ENCODE results near the gene RBKS. TPM values are rescaled to one million over a fixed set of nuclear protein-coding genes. Genes with fewer than 3 reads are reported as not detected.
A peak's percentile ranks its signal among the peaks of the same experiment; 100 is the strongest.

The RBKS gene
- total and polyA plus RNA-seq, 2 of the 8 experiments (the other 6 are each of a cell fraction or from before 2014, with no cell fraction given), result 1.1 to 1.5 TPM

DNA sequence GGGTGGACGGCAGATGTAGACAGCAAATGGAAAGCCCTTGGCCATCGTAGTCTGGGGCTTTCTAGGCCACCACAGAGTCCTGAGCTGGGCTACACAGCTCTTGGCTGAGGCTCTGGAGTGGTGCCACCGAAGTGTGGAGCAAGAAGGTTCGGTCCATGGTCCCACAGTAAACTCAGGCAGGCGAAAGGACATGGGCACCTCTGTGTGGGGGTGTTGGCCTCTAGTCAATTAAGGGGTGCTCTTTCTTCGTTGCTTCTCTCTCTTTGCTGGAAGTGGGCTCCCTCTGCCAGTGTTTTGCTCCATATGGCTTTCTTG lies 153.3 kb downstream of the RBKS start:
- Histone ChIP-seq H3K27me3 (replicated peaks in 1 of 4; ENCODE audit: control insufficient read depth in 3 of 4, extremely low read depth in 1 of 4, insufficient read depth in 3 of 4, low read length in 3 of 4) (no peaks in the 10 kb centered on the region; a peak in 1 of 7 replicates), H3K4me2 (ENCODE audit: insufficient read depth in 1 of 2, low read depth in 2 of 2, low read length in 2 of 2) (no peak overlapping the region; a peak in 1 of 4 replicates), H4K8ac (ENCODE audit: extremely low read depth, insufficient read depth, low read length) (no peak overlapping the region), H3K9me3 (ENCODE audit: insufficient read depth in 2 of 2, low read depth in 1 of 2, low read length in 1 of 2) (peaks cover 0 to 4% of the 10 kb centered on the region in 2 experiments; a peak in 1 of 4 replicates), H3K23ac (ENCODE audit: insufficient read length) (no peak overlapping the region), H3K18ac (ENCODE audit: extremely low read depth, low read length) (0 out of 2 replicates have a peak overlapping the region, but pooled peaks have one; percentile 5), H3K4me1 (replicated peaks in 1 of 4; ENCODE audit: control insufficient read depth in 3 of 4, insufficient read depth in 4 of 4, low read length in 3 of 4) (peaks cover 5 to 12% (median 7%) of the 10 kb centered on the region in 4 experiments), H3K27ac (ENCODE audit: low read depth, low read length) (no peak overlapping the region), H2BK20ac (ENCODE audit: low read length) (0 out of 2 replicates have a peak overlapping the region, but pooled peaks have one; percentile 15), H3K14ac (ENCODE audit: insufficient read length) (no peak overlapping the region), H4K91ac (replicated peaks; ENCODE audit: insufficient read length, low read length) (no peak overlapping the region), H3K4ac (replicated peaks; ENCODE audit: insufficient read length, low read depth, low read length) (no peak overlapping the region), H3K23me2 (ENCODE audit: low read depth, low read length) (peaks cover 8% of the 10 kb centered on the region; the same call in 1 of the 2 replicates), H2BK12ac (ENCODE audit: low read depth, low read length) (peak overlapping the region; percentile 35; the same call in 1 of the 2 replicates), H2BK5ac (ENCODE audit: low read depth, low read length) (no peak overlapping the region), H3K36me3 (ENCODE audit: control insufficient read depth in 2 of 4, insufficient read depth in 4 of 4, low read length in 3 of 4) (no peaks in the 10 kb centered on the region), H2AFZ (ENCODE audit: low read length) (no peak overlapping the region), H3K79me1 (ENCODE audit: low read depth, low read length) (no peaks in the 10 kb centered on the region), H2BK120ac (replicated peaks; ENCODE audit: low read depth, low read length) (no peak overlapping the region), H4K5ac (ENCODE audit: insufficient read length, low read depth, low read length) (no peak overlapping the region), H3K56ac (replicated peaks; ENCODE audit: insufficient read length, low read depth, low read length) (no peak overlapping the region), H3K4me3 (ENCODE audit: extremely low read depth in 1 of 4, insufficient read depth in 2 of 4, low read depth in 3 of 4, low read length in 4 of 4) (no peak overlapping the region), H2AK5ac (ENCODE audit: low read depth, low read length) (no peak overlapping the region), H3K79me2 (ENCODE audit: control insufficient read depth in 1 of 2, insufficient read depth in 2 of 2, low read length in 2 of 2) (no peaks in the 10 kb centered on the region), H4K20me1 (replicated peaks in 1 of 2; ENCODE audit: control insufficient read depth in 1 of 2, insufficient read depth in 2 of 2, low read length in 2 of 2) (no peaks in the 10 kb centered on the region), H2BK15ac (ENCODE audit: low read length) (0 out of 2 replicates have a peak overlapping the region, but pooled peaks have one; percentile 84), H3K9ac (replicated peaks in 1 of 4; ENCODE audit: extremely low read depth in 1 of 4, low read depth in 3 of 4, low read length in 3 of 4) (no peak overlapping the region)
- POLR2A ChIA-PET (ENCODE audit: partially characterized antibody), result interaction anchor here (0.9 to 5.2 kb wide), 5 partner anchors 10 to 654 kb away, joined by 3 to 63 read pairs (median 6); no protein-coding TSS in a partner anchor
- 90% methylated on average over 6 of the region's 6 CpGs; no CpG with 5 or more reads in 1 of the 2 experiments for WGBS, 2 experiments (ENCODE audit: extremely low coverage in 1 of 2, insufficient coverage in 1 of 2, insufficient read length in 1 of 2, insufficient replicate concordance in 2 of 2, low coverage in 1 of 2, low lambda C conversion rate in 2 of 2, missing lambda C conversion rate in 1 of 2)
- DNase-seq (ENCODE audit: low read depth in 1 of 2, low spot score in 2 of 2) (no peak), FAIRE-seq (no peak)
- CTCF ChIA-PET (ENCODE audit: partially characterized antibody), result interaction anchor here (0.6 to 2.0 kb wide), 4 partner anchors 13 to 709 kb away, joined by 3 to 12 read pairs (median 3); no protein-coding TSS in a partner anchor
- TF ChIP-seq, protein P1, sequence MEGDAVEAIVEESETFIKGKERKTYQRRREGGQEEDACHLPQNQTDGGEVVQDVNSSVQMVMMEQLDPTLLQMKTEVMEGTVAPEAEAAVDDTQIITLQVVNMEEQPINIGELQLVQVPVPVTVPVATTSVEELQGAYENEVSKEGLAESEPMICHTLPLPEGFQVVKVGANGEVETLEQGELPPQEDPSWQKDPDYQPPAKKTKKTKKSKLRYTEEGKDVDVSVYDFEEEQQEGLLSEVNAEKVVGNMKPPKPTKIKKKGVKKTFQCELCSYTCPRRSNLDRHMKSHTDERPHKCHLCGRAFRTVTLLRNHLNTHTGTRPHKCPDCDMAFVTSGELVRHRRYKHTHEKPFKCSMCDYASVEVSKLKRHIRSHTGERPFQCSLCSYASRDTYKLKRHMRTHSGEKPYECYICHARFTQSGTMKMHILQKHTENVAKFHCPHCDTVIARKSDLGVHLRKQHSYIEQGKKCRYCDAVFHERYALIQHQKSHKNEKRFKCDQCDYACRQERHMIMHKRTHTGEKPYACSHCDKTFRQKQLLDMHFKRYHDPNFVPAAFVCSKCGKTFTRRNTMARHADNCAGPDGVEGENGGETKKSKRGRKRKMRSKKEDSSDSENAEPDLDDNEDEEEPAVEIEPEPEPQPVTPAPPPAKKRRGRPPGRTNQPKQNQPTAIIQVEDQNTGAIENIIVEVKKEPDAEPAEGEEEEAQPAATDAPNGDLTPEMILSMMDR (IDR thresholded peaks at IDR 0.05; ENCODE audit: control extremely low read depth in 1 of 3, insufficient read depth in 1 of 3, low read depth in 1 of 3, low read length in 3 of 3), result no peak
- TF ChIP-seq JUN (IDR thresholded peaks at IDR 0.05; ENCODE audit: low read depth, low read length) (no peak), RBBP5 (IDR thresholded peaks at IDR 0.05; ENCODE audit: borderline replicate concordance, low read depth, low read length) (no peak), SP1 (IDR thresholded peaks at IDR 0.05; ENCODE audit: low read depth, low read length) (no peak), BACH1 (IDR thresholded peaks at IDR 0.05; ENCODE audit: low read length) (no peak)
- TF ChIP-seq, protein P2, sequence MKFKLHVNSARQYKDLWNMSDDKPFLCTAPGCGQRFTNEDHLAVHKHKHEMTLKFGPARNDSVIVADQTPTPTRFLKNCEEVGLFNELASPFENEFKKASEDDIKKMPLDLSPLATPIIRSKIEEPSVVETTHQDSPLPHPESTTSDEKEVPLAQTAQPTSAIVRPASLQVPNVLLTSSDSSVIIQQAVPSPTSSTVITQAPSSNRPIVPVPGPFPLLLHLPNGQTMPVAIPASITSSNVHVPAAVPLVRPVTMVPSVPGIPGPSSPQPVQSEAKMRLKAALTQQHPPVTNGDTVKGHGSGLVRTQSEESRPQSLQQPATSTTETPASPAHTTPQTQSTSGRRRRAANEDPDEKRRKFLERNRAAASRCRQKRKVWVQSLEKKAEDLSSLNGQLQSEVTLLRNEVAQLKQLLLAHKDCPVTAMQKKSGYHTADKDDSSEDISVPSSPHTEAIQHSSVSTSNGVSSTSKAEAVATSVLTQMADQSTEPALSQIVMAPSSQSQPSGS (IDR thresholded peaks at IDR 0.05; ENCODE audit: low read length), result no peak
- TF ChIP-seq, protein P3, sequence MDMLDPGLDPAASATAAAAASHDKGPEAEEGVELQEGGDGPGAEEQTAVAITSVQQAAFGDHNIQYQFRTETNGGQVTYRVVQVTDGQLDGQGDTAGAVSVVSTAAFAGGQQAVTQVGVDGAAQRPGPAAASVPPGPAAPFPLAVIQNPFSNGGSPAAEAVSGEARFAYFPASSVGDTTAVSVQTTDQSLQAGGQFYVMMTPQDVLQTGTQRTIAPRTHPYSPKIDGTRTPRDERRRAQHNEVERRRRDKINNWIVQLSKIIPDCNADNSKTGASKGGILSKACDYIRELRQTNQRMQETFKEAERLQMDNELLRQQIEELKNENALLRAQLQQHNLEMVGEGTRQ (IDR thresholded peaks at IDR 0.05; ENCODE audit: low read length), result no peak

Data from H1 (cell line).